Activated B cell treated with CpG ODN at 0.5 μM for 24 hours (primary cell): ENCODE data around the gene COL9A1. TPM values are rescaled to one million over a fixed set of nuclear protein-coding genes. Genes with fewer than 3 reads are reported as not detected.
"Not testable (repeated sequence)": the region's sequence is repeated elsewhere in the genome, so short reads cannot be mapped to it uniquely, and the experiment has no call there.

ENCODE experiments used
- ATAC-seq: fragments of 200-7000 bp; cut with Tn5 transposase; one replicate; pipeline ENCODE4 v1.10.0; 2021; ENCODE audit warnings: low read depth, mild to moderate bottlenecking, moderate library complexity
- CTCF ChIA-PET: fragments of 350-600 bp; sonication (Branson Sonifier 250); formaldehyde crosslinking; loops from one replicate; lab custom pipeline; 2021; ENCODE audit warnings: antibody characterized with exemption; lab: Charles Lee
- POLR2A ChIA-PET: fragments of 350-600 bp; sonication (Branson Sonifier 250); formaldehyde crosslinking; loops from one replicate; lab custom pipeline; 2021; ENCODE audit warnings: antibody characterized with exemption; lab: Charles Lee
- DNase-seq: peaks from one replicate; pipeline ENCODE4 v3.0.0; 2022
- H3K27ac Mint-ChIP-seq: one replicate; pipeline ENCODE4 v1.8.0; 2020; ENCODE audit warnings: mixed read lengths
- H3K27me3 Mint-ChIP-seq: one replicate; pipeline ENCODE4 v1.8.0; 2021; ENCODE audit warnings: mixed read lengths
- H3K36me3 Mint-ChIP-seq: one replicate; pipeline ENCODE4 v1.8.0; 2021; ENCODE audit warnings: low read depth, mixed read lengths
- H3K4me1 Mint-ChIP-seq: one replicate; pipeline ENCODE4 v1.8.0; 2021; ENCODE audit warnings: mixed read lengths
- H3K4me3 Mint-ChIP-seq: one replicate; pipeline ENCODE4 v1.8.0; 2020; ENCODE audit warnings: mild to moderate bottlenecking, mixed read lengths
- H3K9me3 Mint-ChIP-seq: one replicate; pipeline ENCODE4 v1.8.0; 2020; ENCODE audit warnings: mixed read lengths
- CTCF ChIP-seq: fragments of 200-600 bp; IDR thresholded peaks from one replicate; pipeline ENCODE4 v1.8.0; 2022; ENCODE audit warnings: antibody characterized with exemption, mild to moderate bottlenecking
- intact Hi-C: fragments of 100-400 bp; cut with micrococcal nuclease; formaldehyde crosslinking; loops from one replicate; pipeline ENCODE4 v1.15.1; 2024
- total RNA-seq: library from RNA; stranded (reverse); gene quantifications from 2 replicates; pipeline ENCODE4 v1.2.3, GENCODE V29; 2022

Gene COL9A1
- total RNA-seq, 1 donor from 2014 or later: not detected

DNA sequence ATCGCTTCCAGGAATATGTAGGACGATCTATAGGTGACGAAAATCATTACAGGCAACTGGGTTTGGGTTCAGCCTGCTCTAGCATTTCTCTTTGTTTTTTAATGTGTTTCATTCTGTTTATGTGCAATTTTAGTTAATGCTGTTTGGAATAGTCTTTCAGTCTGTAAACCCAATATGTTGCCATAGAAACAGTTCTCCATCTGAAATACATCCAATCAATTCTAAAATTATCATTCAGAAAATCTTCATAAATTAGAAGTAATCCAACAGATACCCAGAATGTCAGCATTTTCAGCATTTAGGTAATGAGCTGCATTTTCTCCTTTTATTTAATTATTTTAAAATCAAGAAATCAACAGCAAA, 34.8 kb upstream of the COL9A1 start:
- no peak for TF ChIP-seq CTCF
- ATAC-seq (no peak), DNase-seq (no peak)
- Mint-ChIP-seq H3K9me3 (peaks cover 3% of the 10 kb centered on the region), H3K36me3 (no peaks in the 10 kb centered on the region), H3K27me3 (peaks cover 13% of the 10 kb centered on the region), H3K4me3 (no peak overlapping the region), H3K27ac (no peak overlapping the region), H3K4me1 (no peaks in the 10 kb centered on the region)
- ChIA-PET POLR2A (no interaction called here), CTCF (no interaction called here)
- intact Hi-C loops: no loop called here

DNA sequence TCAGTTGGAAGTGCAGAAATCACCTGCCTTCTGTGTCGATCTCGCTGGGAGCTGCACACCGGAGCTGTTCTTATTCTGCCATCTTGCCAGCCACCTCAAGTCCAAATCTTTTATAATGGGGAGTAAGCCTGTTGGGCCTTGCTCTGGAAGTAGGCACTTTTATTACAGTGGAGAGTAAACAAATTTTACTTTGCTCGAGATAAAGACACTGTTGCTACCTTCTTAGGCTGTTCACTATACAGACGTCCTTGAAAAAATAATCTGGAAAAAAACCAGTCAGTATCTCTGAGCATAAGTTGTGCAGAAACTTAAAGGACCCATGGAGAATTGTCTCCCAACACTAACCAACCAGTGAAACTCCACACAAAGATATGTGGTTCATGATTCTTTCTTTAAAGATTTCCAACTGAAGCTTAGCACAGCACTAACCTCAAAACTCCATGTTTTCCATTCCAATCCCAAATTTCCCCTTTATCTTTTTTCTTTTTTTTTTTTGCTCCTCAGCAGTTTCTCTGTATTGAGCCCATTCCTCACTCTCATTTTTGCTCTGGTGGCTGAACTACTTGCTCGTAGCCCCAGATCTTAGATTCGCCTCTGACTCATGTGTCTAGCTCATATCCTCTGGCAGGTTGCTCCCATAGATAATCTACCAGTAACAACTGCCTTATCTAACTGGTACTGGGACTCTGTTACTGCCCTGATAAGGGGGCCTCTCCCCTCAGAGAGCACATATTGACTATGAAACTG, 34.3 kb upstream of the COL9A1 start:
- H3K36me3 Mint-ChIP-seq: no peaks in the 10 kb centered on the region
- H3K27ac Mint-ChIP-seq: no peak overlapping the region
- H3K27me3 Mint-ChIP-seq: peaks cover 14% of the 10 kb centered on the region
- POLR2A ChIA-PET: no interaction called here
- no peaks in the 10 kb centered on the region for H3K4me1 Mint-ChIP-seq
- no peak for TF ChIP-seq CTCF
- ATAC-seq (no peak), DNase-seq (no peak)
- peaks cover 3% of the 10 kb centered on the region for H3K9me3 Mint-ChIP-seq
- CTCF ChIA-PET: no interaction called here
- no peak overlapping the region for H3K4me3 Mint-ChIP-seq
- intact Hi-C loops: no loop called here

DNA sequence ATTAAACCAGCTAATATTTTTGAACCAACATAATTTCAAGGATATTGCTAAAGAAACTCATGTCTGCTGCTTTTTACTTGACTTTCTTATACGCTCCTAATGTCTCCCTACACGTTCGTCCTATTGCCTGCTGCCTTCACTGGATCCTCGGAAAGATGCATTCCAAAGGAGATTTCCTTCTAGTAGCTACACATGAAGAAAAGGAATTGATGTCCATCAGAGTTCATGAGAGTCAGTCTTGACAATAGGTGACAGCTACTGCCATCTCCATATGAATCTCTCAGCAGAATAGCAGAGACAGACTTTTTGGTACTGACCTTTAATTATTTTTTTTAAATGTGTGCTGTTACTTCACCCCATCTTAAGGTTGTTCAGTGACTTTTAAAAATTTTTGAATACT, 24.2 kb upstream of the COL9A1 start:
- no peak overlapping the region for H3K4me3 Mint-ChIP-seq
- ATAC-seq (no peak), DNase-seq (no peak)
- ChIA-PET POLR2A (no interaction called here), CTCF (interaction anchor here (0.8 kb wide), 1 partner anchor 17 kb away, joined by 3 read pairs; no protein-coding TSS in a partner anchor)
- no peak overlapping the region for H3K27ac Mint-ChIP-seq
- TF ChIP-seq CTCF: no peak
- intact Hi-C loops: no loop called here
- H3K27me3 Mint-ChIP-seq: peaks cover 7% of the 10 kb centered on the region
- H3K4me1 Mint-ChIP-seq: no peaks in the 10 kb centered on the region
- peaks cover 2% of the 10 kb centered on the region for H3K9me3 Mint-ChIP-seq
- no peaks in the 10 kb centered on the region for H3K36me3 Mint-ChIP-seq

- no peak for TF ChIP-seq CTCF
- no peaks in the 10 kb centered on the region for H3K36me3 Mint-ChIP-seq
- CTCF ChIA-PET: interaction anchor here (1.3 kb wide), 1 partner anchor 10 kb away, joined by 3 read pairs; no protein-coding TSS in a partner anchor
- POLR2A ChIA-PET: no interaction called here
- no peak overlapping the region for H3K27ac Mint-ChIP-seq
- ATAC-seq (no peak), DNase-seq (no peak)
- no peaks in the 10 kb centered on the region for H3K9me3 Mint-ChIP-seq
- no peaks in the 10 kb centered on the region for H3K4me1 Mint-ChIP-seq
- H3K27me3 Mint-ChIP-seq: peaks cover 2% of the 10 kb centered on the region
- no peak overlapping the region for H3K4me3 Mint-ChIP-seq
- intact Hi-C loops: no loop called here
Measured at GRCh38 chr6:70325009-70325408, 22.1 kb upstream of the COL9A1 start.

DNA sequence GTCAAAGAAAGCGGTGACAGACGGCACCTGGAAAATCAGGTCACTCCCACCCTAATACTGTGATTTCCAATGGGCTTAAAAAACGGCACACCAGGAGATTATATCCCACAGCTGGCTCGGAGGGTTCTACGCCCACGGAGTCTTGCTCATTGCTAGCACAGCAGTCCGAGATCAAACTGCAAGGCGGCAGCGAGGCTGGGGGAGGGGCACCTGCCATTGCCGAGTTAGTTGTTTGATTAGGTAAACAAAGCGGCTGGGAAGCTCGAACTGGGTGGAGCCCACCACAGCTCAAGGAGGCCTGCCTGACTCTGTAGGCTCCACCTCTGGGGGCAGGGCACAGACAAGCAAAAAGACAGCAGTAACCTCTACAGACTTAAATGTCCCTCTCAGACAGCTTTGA, 14.9 kb upstream of the COL9A1 start:
- H3K9me3 Mint-ChIP-seq, CTCF ChIA-PET, H3K4me1 Mint-ChIP-seq, H3K4me3 Mint-ChIP-seq, intact Hi-C loops, DNase-seq, H3K27ac Mint-ChIP-seq, POLR2A ChIA-PET, ATAC-seq, H3K36me3 Mint-ChIP-seq: not testable (repeated sequence)
- H3K27me3 Mint-ChIP-seq: peaks cover 11% of the 10 kb centered on the region
